NCI-H345 treated with DMSO at 0.1 percent for 48 hours (cell line): ENCODE data around the gene DUSP22.
"Not testable (repeated sequence)": the region's sequence is repeated elsewhere in the genome, so short reads cannot be mapped to it uniquely, and the experiment has no call there.

Source experiments
- DNase-seq: peaks from one replicate; lab custom pipeline; 2025; ENCODE audit not compliant: unreplicated experiment; lab: John Stamatoyannopoulos, UW

Gene DUSP22

GRCh38 chr6:279341-280029, 12.8 kb upstream of the DUSP22 start:
- no peak for DNase-seq

GRCh38 chr6:280775-281468, 11.4 kb upstream of the DUSP22 start:
- no peak for DNase-seq

GRCh38 chr6:281469-282103, 10.7 kb upstream of the DUSP22 start:
- no peak for DNase-seq

- no peak for DNase-seq
Measured at GRCh38 chr6:282177-282866, 10.0 kb upstream of the DUSP22 start.

GRCh38 chr6:282867-283416, 9.3 kb upstream of the DUSP22 start:
- no peak for DNase-seq

GRCh38 chr6:284486-284885, 7.8 kb upstream of the DUSP22 start:
- DNase-seq = no peak

- no peak for DNase-seq
Measured at GRCh38 chr6:285030-285771, 7.1 kb upstream of the DUSP22 start.

- DNase-seq = not testable (repeated sequence)
Measured at GRCh38 chr6:285902-286301, 6.4 kb upstream of the DUSP22 start.

- DNase-seq = no peak
Measured at GRCh38 chr6:286681-287488, 5.4 kb upstream of the DUSP22 start.

- no peak for DNase-seq
Measured at GRCh38 chr6:287489-287860, 4.8 kb upstream of the DUSP22 start.

- no peak for DNase-seq
Measured at GRCh38 chr6:288866-289265, 3.4 kb upstream of the DUSP22 start.

GRCh38 chr6:290111-290922, 2.0 kb upstream of the DUSP22 start:
- no peak for DNase-seq

GRCh38 chr6:291204-291696, 1.0 kb upstream of the DUSP22 start:
- no peak for DNase-seq

GRCh38 chr6:292506-293192, 362 bp downstream of the DUSP22 start:
- DNase-seq = no peak

GRCh38 chr6:293193-294174, 1.2 kb downstream of the DUSP22 start:
- DNase-seq = no peak

GRCh38 chr6:294656-295565, 2.6 kb downstream of the DUSP22 start:
- no peak for DNase-seq
